Hepatocyte (in vitro differentiated cells): ENCODE data around the gene PHLPP1. TPM values are rescaled to one million over a fixed set of nuclear protein-coding genes. Genes with fewer than 3 reads are reported as not detected.

ENCODE experiments used
- DNase-seq: peaks from one replicate; pipeline ENCODE4 v3.0.0-alpha.2; 2016; ENCODE audit warnings: low spot score
- H2AFZ ChIP-seq: fragments of 200-600 bp; sonication (generic); 2 replicates; pipeline ENCODE4 v1.6.0; 2016; ENCODE audit warnings: antibody characterized with exemption, mild to moderate bottlenecking
- H3K27ac ChIP-seq: fragments of 200-600 bp; sonication (generic); 2 replicates; pipeline ENCODE4 v1.5.1; 2016; ENCODE audit warnings: mild to moderate bottlenecking
- H3K27me3 ChIP-seq: fragments of 200-600 bp; sonication (generic); 2 replicates; pipeline ENCODE4 v1.6.1; 2016
- H3K36me3 ChIP-seq: fragments of 200-600 bp; sonication (generic); replicated peaks from 2 replicates; pipeline ENCODE4 v1.5.1; 2016; ENCODE audit warnings: low read depth; ENCODE audit not compliant: insufficient read depth
- H3K4me1 ChIP-seq: fragments of 200-600 bp; sonication (generic); 2 replicates; pipeline ENCODE4 v1.5.1; 2016; ENCODE audit warnings: mild to moderate bottlenecking, moderate library complexity; ENCODE audit not compliant: insufficient read depth
- H3K4me2 ChIP-seq: fragments of 200-600 bp; sonication (generic); 2 replicates; pipeline ENCODE4 v1.6.0; 2016
- H3K4me3 ChIP-seq: fragments of 200-600 bp; sonication (generic); 2 replicates; pipeline ENCODE4 v1.5.1; 2016; ENCODE audit warnings: mild to moderate bottlenecking
- H3K79me2 ChIP-seq: fragments of 200-600 bp; sonication (generic); 2 replicates; pipeline ENCODE4 v1.6.0; 2017; ENCODE audit warnings: mild to moderate bottlenecking
- H3K9me2 ChIP-seq: fragments of 200-600 bp; sonication (generic); replicated peaks from 2 replicates; pipeline ENCODE4 v1.6.0; 2017; ENCODE audit warnings: mild to moderate bottlenecking; ENCODE audit not compliant: insufficient read depth
- H3K9me3 ChIP-seq: fragments of 200-600 bp; sonication (generic); 2 replicates; pipeline ENCODE4 v1.5.1; 2016; ENCODE audit warnings: low read depth, mild to moderate bottlenecking
- H4K20me1 ChIP-seq: fragments of 200-600 bp; sonication (generic); 2 replicates; pipeline ENCODE4 v1.6.0; 2016; ENCODE audit warnings: mild to moderate bottlenecking; ENCODE audit not compliant: insufficient read depth, poor library complexity, severe bottlenecking
- EZH2 ChIP-seq: fragments of 200-600 bp; sonication (generic); IDR thresholded peaks from 2 replicates; pipeline ENCODE4 v1.6.1; 2016; ENCODE audit warnings: antibody characterized with exemption, mild to moderate bottlenecking, borderline replicate concordance
- EZH2phosphoT487 ChIP-seq: fragments of 200-600 bp; sonication (generic); IDR thresholded peaks from one replicate; pipeline ENCODE4 v1.6.1; 2018; ENCODE audit warnings: antibody characterized with exemption, mild to moderate bottlenecking, low read depth, moderate library complexity; ENCODE audit not compliant: unreplicated experiment, severe bottlenecking
- WGBS: methylation state at CpG from one replicate; pipeline ENCODE4 v1.1.6; 2016; ENCODE audit warnings: low lambda C conversion rate; ENCODE audit errors: missing lambda C conversion rate; 5-methylcytosine and 5-hydroxymethylcytosine counted together
- polyA plus RNA-seq: library from polyadenylated mRNA; unstranded; fragments of >200 nt; fragmentation: Nextera tagmentation; extraction: Ambion mirVana; gene quantifications from 2 replicates; pipeline ENCODE4 v1.2.1, GENCODE V29; 2016
- total RNA-seq: library from RNA; depleted of rRNA; stranded (reverse); fragments of >200 nt; gene quantifications from 2 replicates; pipeline ENCODE4 v1.2.3, GENCODE V29; 2014
- TF ChIP-seq, protein P1 (sequence below): fragments of 200-600 bp; sonication (generic); IDR thresholded peaks from 2 replicates; pipeline ENCODE4 v1.5.1; 2016; ENCODE audit warnings: antibody characterized with exemption, mild to moderate bottlenecking; ENCODE audit not compliant: poor library complexity

PHLPP1 gene
- total and polyA plus RNA-seq, 2 experiments from 2014 or later = 7.3 to 14.3 TPM

DNA sequence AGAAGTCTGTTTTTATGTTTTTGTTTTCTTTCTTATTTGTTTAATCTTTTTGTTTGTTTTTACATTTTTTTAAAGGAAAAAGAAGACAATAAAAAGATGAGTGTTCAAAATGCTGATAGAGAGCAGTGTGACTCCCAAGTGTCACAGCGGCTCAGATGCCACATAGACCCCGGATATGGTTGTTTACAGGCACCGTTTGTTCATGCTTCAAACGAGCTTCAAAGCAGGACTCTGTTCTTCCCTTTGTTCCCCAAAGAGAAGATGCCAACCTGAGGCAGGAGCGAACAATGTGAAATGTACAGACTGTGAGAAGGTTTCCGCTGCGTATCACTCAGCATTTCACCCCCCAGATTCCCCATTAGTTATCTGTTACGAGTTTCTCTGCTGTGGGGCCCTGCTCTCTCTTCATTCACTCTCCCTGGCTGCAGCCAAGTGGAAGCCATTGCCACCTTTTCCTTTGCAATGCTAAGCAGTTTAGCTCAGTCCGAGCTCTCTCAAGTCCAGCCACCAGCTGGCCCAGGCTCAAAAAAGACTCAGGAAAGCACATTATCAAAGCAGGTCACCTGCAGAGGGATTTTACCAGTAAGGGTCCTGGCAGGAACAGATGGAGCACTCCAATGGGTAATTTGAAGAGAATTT is 36.4 kb upstream of the PHLPP1 start:
- Histone ChIP-seq H3K27ac (no peak overlapping the region), H3K4me2 (no peak overlapping the region), H3K9me3 (no peaks in the 10 kb centered on the region), H2AFZ (no peak overlapping the region), H3K79me2 (no peaks in the 10 kb centered on the region), H3K36me3 (no peaks in the 10 kb centered on the region), H3K9me2 (no peaks in the 10 kb centered on the region), H3K4me3 (no peak overlapping the region), H4K20me1 (no peaks in the 10 kb centered on the region), H3K4me1 (no peaks in the 10 kb centered on the region), H3K27me3 (no peaks in the 10 kb centered on the region)
- WGBS = 71% methylated on average over 9 of the region's 9 CpGs
- TF ChIP-seq EZH2phosphoT487 (no peak), EZH2 (no peak)
- TF ChIP-seq, protein P1, sequence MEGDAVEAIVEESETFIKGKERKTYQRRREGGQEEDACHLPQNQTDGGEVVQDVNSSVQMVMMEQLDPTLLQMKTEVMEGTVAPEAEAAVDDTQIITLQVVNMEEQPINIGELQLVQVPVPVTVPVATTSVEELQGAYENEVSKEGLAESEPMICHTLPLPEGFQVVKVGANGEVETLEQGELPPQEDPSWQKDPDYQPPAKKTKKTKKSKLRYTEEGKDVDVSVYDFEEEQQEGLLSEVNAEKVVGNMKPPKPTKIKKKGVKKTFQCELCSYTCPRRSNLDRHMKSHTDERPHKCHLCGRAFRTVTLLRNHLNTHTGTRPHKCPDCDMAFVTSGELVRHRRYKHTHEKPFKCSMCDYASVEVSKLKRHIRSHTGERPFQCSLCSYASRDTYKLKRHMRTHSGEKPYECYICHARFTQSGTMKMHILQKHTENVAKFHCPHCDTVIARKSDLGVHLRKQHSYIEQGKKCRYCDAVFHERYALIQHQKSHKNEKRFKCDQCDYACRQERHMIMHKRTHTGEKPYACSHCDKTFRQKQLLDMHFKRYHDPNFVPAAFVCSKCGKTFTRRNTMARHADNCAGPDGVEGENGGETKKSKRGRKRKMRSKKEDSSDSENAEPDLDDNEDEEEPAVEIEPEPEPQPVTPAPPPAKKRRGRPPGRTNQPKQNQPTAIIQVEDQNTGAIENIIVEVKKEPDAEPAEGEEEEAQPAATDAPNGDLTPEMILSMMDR = no peak
- no peak for DNase-seq

- Histone ChIP-seq H3K4me1 (no peaks in the 10 kb centered on the region), H3K36me3 (no peaks in the 10 kb centered on the region), H3K9me3 (no peaks in the 10 kb centered on the region), H3K4me2 (no peak overlapping the region), H2AFZ (no peak overlapping the region), H3K27ac (no peak overlapping the region), H3K79me2 (no peaks in the 10 kb centered on the region), H3K27me3 (no peaks in the 10 kb centered on the region), H3K9me2 (no peaks in the 10 kb centered on the region), H4K20me1 (no peaks in the 10 kb centered on the region), H3K4me3 (no peak overlapping the region)
- DNase-seq = no peak
- WGBS = 46% methylated on average over 4 of the region's 4 CpGs
- TF ChIP-seq, protein P1 = no peak
- TF ChIP-seq EZH2 = no peak
- TF ChIP-seq EZH2phosphoT487 = no peak
These were observed 33.0 kb upstream of the PHLPP1 start for GRCh38 chr18:62682371-62682770.

DNA sequence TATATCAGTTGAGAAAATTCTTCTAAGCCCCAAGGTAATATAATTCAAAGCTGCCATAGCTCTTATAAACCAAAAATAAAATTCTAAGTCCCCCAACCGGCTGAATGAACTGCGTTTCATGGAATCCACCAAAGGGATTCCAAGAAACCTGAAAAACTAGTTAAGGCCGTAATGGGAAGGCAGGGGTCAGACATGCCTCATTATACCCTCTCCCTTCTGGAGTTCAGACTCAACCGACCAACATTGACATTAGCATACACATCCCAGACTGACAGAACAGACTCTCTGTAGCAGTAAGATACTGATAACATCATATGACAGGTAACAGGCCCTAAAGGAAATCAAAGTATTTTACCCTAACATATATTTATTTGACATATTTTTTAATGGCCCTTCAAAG is 31.4 kb upstream of the PHLPP1 start:
- no peaks in the 10 kb centered on the region for H3K27me3 ChIP-seq
- 51% methylated on average over 4 of the region's 4 CpGs for WGBS
- no peaks in the 10 kb centered on the region for H3K9me3 ChIP-seq
- no peaks in the 10 kb centered on the region for H3K36me3 ChIP-seq
- H2AFZ ChIP-seq = no peak overlapping the region
- peak; percentile 9 for DNase-seq
- H3K4me1 ChIP-seq = no peaks in the 10 kb centered on the region
- no peaks in the 10 kb centered on the region for H3K79me2 ChIP-seq
- no peaks in the 10 kb centered on the region for H4K20me1 ChIP-seq
- H3K4me2 ChIP-seq = no peak overlapping the region
- TF ChIP-seq, protein P1 = no peak
- no peak for TF ChIP-seq EZH2phosphoT487
- TF ChIP-seq EZH2 = no peak
- no peak overlapping the region for H3K4me3 ChIP-seq
- no peaks in the 10 kb centered on the region for H3K9me2 ChIP-seq
- H3K27ac ChIP-seq = no peak overlapping the region
